Esophagus squamous epithelium (tissue), 5 donors: ENCODE data around the gene GJD3. TPM values are rescaled to one million over a fixed set of nuclear protein-coding genes. Genes with fewer than 3 reads are reported as not detected.

Experiments used
- DNase-seq: peaks from one replicate; lab custom pipeline; 2025; lab: John Stamatoyannopoulos, UW
- H3K27ac ChIP-seq, 4 donors: fragments of 200-600 bp; sonication (generic); one replicate each; pipeline ENCODE4 v1.5.1; 2016 to 2019; ENCODE audit warnings: mild to moderate bottlenecking in 1 of 4
- H3K27me3 ChIP-seq, 4 donors: fragments of 200-600 bp; sonication (generic); 1 replicate in 3 of 4; 2 replicates in 1 of 4; pipeline versions ENCODE4 v1.5.1 to v1.6.0; 2017 to 2021; ENCODE audit warnings: antibody characterized with exemption in 1 of 4
- H3K36me3 ChIP-seq, 3 donors: fragments of 200-600 bp; sonication (generic); one replicate each; pipeline ENCODE4 v1.5.1; 2016 to 2019
- H3K4me1 ChIP-seq, 3 donors: fragments of 200-600 bp; sonication (generic); one replicate each; pipeline ENCODE4 v1.5.1; 2017 to 2019
- H3K4me3 ChIP-seq, 4 donors: fragments of 200-600 bp; sonication (generic); 1 replicate in 3 of 4; 2 replicates in 1 of 4; pipeline ENCODE4 v1.5.1; 2016 to 2019; ENCODE audit warnings: mild to moderate bottlenecking in 2 of 4, moderate library complexity in 1 of 4
- H3K9me3 ChIP-seq, 3 donors: fragments of 200-600 bp; sonication (generic); one replicate each; pipeline ENCODE4 v1.5.1; 2016 to 2019
- CTCF ChIP-seq, 6 experiments: fragments of 450-650 bp in 4 of 6; fragments of 200-600 bp in 2 of 6; sonication (generic) in 2 of 6; IDR thresholded peaks; one replicate each; pipeline ENCODE4 v1.5.1; 2016 to 2019; ENCODE audit warnings: antibody characterized with exemption in 6 of 6, mild to moderate bottlenecking in 4 of 6, moderate library complexity in 4 of 6
- POLR2A ChIP-seq, 4 donors: fragments of 450-650 bp; IDR thresholded peaks; one replicate each; pipeline ENCODE4 v1.6.1; 2017; ENCODE audit warnings: antibody characterized with exemption in 4 of 4, mild to moderate bottlenecking in 4 of 4, moderate library complexity in 3 of 4
- WGBS, 2 donors: methylation state at CpG; one replicate each; pipeline ENCODE4 v1.1.5; 2018; 5-methylcytosine and 5-hydroxymethylcytosine counted together
- intact Hi-C: fragments of 100-400 bp; cut with DNase I; formaldehyde crosslinking; loops from one replicate; pipeline ENCODE4 v1.15.0; 2022
- total RNA-seq, 4 donors: library from RNA; depleted of rRNA; stranded (reverse); fragments of >200 nt; gene quantifications; one replicate each; pipeline ENCODE4 v1.1.0, GENCODE V29; 2016
- donor health status: DM: yes; HTN: yes; CAD: no.

GJD3 gene
- total RNA-seq, 4 donors from 2014 or later = 0.38 to 1.7 (median 0.47) TPM; not detected in 1

GRCh38 chr17:40352779-40353394 lies 11.7 kb downstream of the GJD3 start:
- TF ChIP-seq CTCF (IDR thresholded peaks at IDR 0.05) (no peak), POLR2A (IDR thresholded peaks at IDR 0.05) (no peak)
- H3K27ac ChIP-seq = no peak overlapping the region
- no peak overlapping the region for H3K4me3 ChIP-seq
- no peak for DNase-seq
- peaks cover 30 to 73% (median 32%) of the 10 kb centered on the region in 3 donors for H3K4me1 ChIP-seq
- intact Hi-C loops = loop anchor here (10.0 kb wide), 1 partner anchor 158 kb away; no protein-coding TSS in a partner anchor
- H3K9me3 ChIP-seq = no peaks in the 10 kb centered on the region
- H3K36me3 ChIP-seq = peaks cover 11 to 58% (median 18%) of the 10 kb centered on the region in 3 donors
- WGBS, 2 donors = 77 to 84% methylated on average over 5 to 8 of the region's 9 CpGs
- no peaks in the 10 kb centered on the region for H3K27me3 ChIP-seq

- WGBS, 2 donors = 78 to 83% methylated on average over 6 to 7 of the region's 7 CpGs
- no peak overlapping the region for H3K27ac ChIP-seq
Observed at GRCh38 chr17:40352237-40352778, 12.2 kb downstream of the GJD3 start.

GRCh38 chr17:40351359-40352236 lies 12.9 kb downstream of the GJD3 start:
- Histone ChIP-seq H3K4me3 (no peak overlapping the region), H3K4me1 (peaks cover 43 to 86% (median 45%) of the 10 kb centered on the region in 3 donors), H3K27ac (peak overlapping the region in 2 of 4 donors; percentile 49 to 91), H3K27me3 (no peaks in the 10 kb centered on the region), H3K36me3 (peaks cover 11 to 58% (median 18%) of the 10 kb centered on the region in 3 donors), H3K9me3 (no peaks in the 10 kb centered on the region)
- 69 to 85% methylated on average over 9 to 11 of the region's 27 CpGs for WGBS, 2 donors
- intact Hi-C loops = loop anchor here (10.0 kb wide), 1 partner anchor 157 kb away; no protein-coding TSS in a partner anchor
- no peak for TF ChIP-seq POLR2A (IDR thresholded peaks at IDR 0.05)
- no peak for TF ChIP-seq CTCF (IDR thresholded peaks at IDR 0.05)
- no peak for DNase-seq

More at GRCh38 chr17:40352237-40352778, 12.2 kb downstream of the GJD3 start:
- DNase-seq = no peak
- intact Hi-C loops = loop anchor here (10.0 kb wide), 1 partner anchor 158 kb away; no protein-coding TSS in a partner anchor
- Histone ChIP-seq H3K4me1 (peaks cover 36 to 79% (median 38%) of the 10 kb centered on the region in 3 donors), H3K27me3 (no peaks in the 10 kb centered on the region), H3K36me3 (peaks cover 11 to 58% (median 18%) of the 10 kb centered on the region in 3 donors), H3K4me3 (no peak overlapping the region), H3K9me3 (no peaks in the 10 kb centered on the region)
- TF ChIP-seq CTCF (IDR thresholded peaks at IDR 0.05) (no peak), POLR2A (IDR thresholded peaks at IDR 0.05) (no peak)

GRCh38 chr17:40350689-40351358 lies 13.7 kb downstream of the GJD3 start:
- Histone ChIP-seq H3K27ac (peak overlapping the region in 3 of 4 donors; percentile 91 to 98 (median 98)), H3K4me3 (no peak overlapping the region), H3K9me3 (no peaks in the 10 kb centered on the region), H3K36me3 (peaks cover 10 to 51% (median 11%) of the 10 kb centered on the region in 3 donors), H3K27me3 (no peaks in the 10 kb centered on the region), H3K4me1 (peaks cover 51 to 87% (median 53%) of the 10 kb centered on the region in 3 donors)
- no peak for TF ChIP-seq POLR2A (IDR thresholded peaks at IDR 0.05)
- no peak for TF ChIP-seq CTCF (IDR thresholded peaks at IDR 0.05)
- 43 to 49% methylated on average over 10 to 11 of the region's 17 CpGs for WGBS, 2 donors
- intact Hi-C loops = loop anchor here (10.0 kb wide), 1 partner anchor 156 kb away; no protein-coding TSS in a partner anchor
- no peak for DNase-seq
